Liver (tissue), 10 donors: ENCODE results near the gene RUNDC3A. TPM values are rescaled to one million over a fixed set of nuclear protein-coding genes. Genes with fewer than 3 reads are reported as not detected.

Experiments used
- DNase-seq: peaks from one replicate; pipeline ENCODE4 v3.0.0-alpha.2; 2017; ENCODE audit warnings: low spot score
- H3K27ac ChIP-seq, 2 donors: one replicate each; pipeline ENCODE4 v1.7.0; 2013; ENCODE audit warnings: inconsistent platforms in 2 of 2, low read length in 2 of 2, control low read depth in 1 of 2, low read depth in 1 of 2, mild to moderate bottlenecking in 1 of 2
- H3K27me3 ChIP-seq, 4 donors: one replicate each; pipeline versions ENCODE4 v1.6.1 to v1.7.0; 2013; ENCODE audit warnings: low read length in 3 of 4, inconsistent platforms in 1 of 4, mild to moderate bottlenecking in 1 of 4, moderate library complexity in 1 of 4; ENCODE audit not compliant: control insufficient read depth in 4 of 4, insufficient read depth in 4 of 4
- H3K36me3 ChIP-seq, 4 donors: one replicate each; pipeline versions ENCODE4 v1.6.1 to v1.7.0; 2013; ENCODE audit warnings: low read length in 3 of 4, mild to moderate bottlenecking in 3 of 4, low read depth in 1 of 4, moderate library complexity in 1 of 4; ENCODE audit not compliant: control insufficient read depth in 4 of 4, insufficient read depth in 3 of 4
- H3K4me1 ChIP-seq, 4 donors: one replicate each; pipeline versions ENCODE4 v1.6.1 to v1.7.0; 2013; ENCODE audit warnings: low read length in 3 of 4, mild to moderate bottlenecking in 3 of 4, moderate library complexity in 1 of 4; ENCODE audit not compliant: control insufficient read depth in 4 of 4, insufficient read depth in 4 of 4
- H3K4me3 ChIP-seq, 3 donors: one replicate each; pipeline versions ENCODE4 v1.6.1 to v1.7.0; 2013; ENCODE audit warnings: low read length in 3 of 3, control low read depth in 1 of 3, low read depth in 1 of 3, mild to moderate bottlenecking in 1 of 3
- H3K9ac ChIP-seq, 2 donors: one replicate each; pipeline ENCODE4 v1.7.0; 2013; ENCODE audit warnings: low read length in 2 of 2, mild to moderate bottlenecking in 2 of 2, moderate library complexity in 2 of 2, control low read depth in 1 of 2, low read depth in 1 of 2
- H3K9me3 ChIP-seq, 4 donors: one replicate each; pipeline versions ENCODE4 v1.6.1 to v1.7.0; 2013; ENCODE audit warnings: low read length in 3 of 4; ENCODE audit not compliant: control insufficient read depth in 4 of 4
- FOXA1 ChIP-seq: IDR thresholded peaks from 2 replicates; pipeline ENCODE4 v1.6.1; 2016; ENCODE audit warnings: antibody characterized with exemption
- GABPA ChIP-seq, 2 donors: IDR thresholded peaks in 1 of 2; conservative IDR thresholded peaks in 1 of 2; 2 replicates each; pipeline ENCODE4 v1.6.1; 2016; ENCODE audit warnings: antibody characterized with exemption in 2 of 2, mild to moderate bottlenecking in 1 of 2, moderate library complexity in 1 of 2
- HNF4A ChIP-seq, 2 donors: conservative IDR thresholded peaks; 2 replicates each; pipeline ENCODE4 v1.6.1; 2016; ENCODE audit warnings: antibody characterized with exemption in 2 of 2, mild to moderate bottlenecking in 2 of 2
- HNF4G ChIP-seq: IDR thresholded peaks from 2 replicates; pipeline ENCODE4 v1.6.1; 2016; ENCODE audit warnings: antibody characterized with exemption
- JUND ChIP-seq, 2 donors: IDR thresholded peaks; 2 replicates each; pipeline ENCODE4 v1.6.1; 2016; ENCODE audit warnings: antibody characterized with exemption in 2 of 2
- NR2F2 ChIP-seq: IDR thresholded peaks from 2 replicates; pipeline ENCODE4 v1.6.1; 2016; ENCODE audit warnings: antibody characterized with exemption
- RXRA ChIP-seq, 2 donors: IDR thresholded peaks; 2 replicates each; pipeline ENCODE4 v1.6.1; 2017 to 2018; ENCODE audit warnings: antibody characterized with exemption in 2 of 2, mild to moderate bottlenecking in 1 of 2
- SP1 ChIP-seq: IDR thresholded peaks from 2 replicates; pipeline ENCODE4 v1.6.1; 2018; ENCODE audit warnings: antibody characterized with exemption, mild to moderate bottlenecking
- WGBS: extraction: QIAGEN DNeasy Blood & Tissue Kit; methylation state at CpG from one replicate; pipeline ENCODE4 v1.1.7; 2013; 5-methylcytosine and 5-hydroxymethylcytosine counted together
- polyA plus RNA-seq, 2 donors: library from polyadenylated mRNA; stranded (reverse) in 1 of 2; unstranded in 1 of 2; fragments of 200-250 nt in 1 of 2; fragments of >200 nt in 1 of 2; fragmentation: Nextera tagmentation in 1 of 2; extraction: Ambion mirVana in 1 of 2; gene quantifications; one replicate each; pipeline versions ENCODE4 v1.2.1 to v1.2.3, GENCODE V29; 2013 to 2015
- small RNA-seq: library from RNA; depleted of rRNA; stranded (forward); fragments of <200 nt; gene quantifications from one replicate; pipeline ENCODE3, GENCODE V24; 2014
- total RNA-seq, 2 donors: library from RNA; depleted of rRNA; stranded (reverse); fragments of >200 nt; gene quantifications; one replicate each; pipeline ENCODE4 v1.2.3, GENCODE V29; 2014
- TF ChIP-seq, protein P1 (sequence below): fragments of 150-350 bp; IDR thresholded peaks from 2 replicates; pipeline ENCODE4 v1.5.1; 2017; ENCODE audit warnings: improper control_type of control experiment, low read depth, low read length; ENCODE audit not compliant: missing input control
- TF ChIP-seq, protein P2 (sequence below): IDR thresholded peaks from 2 replicates; pipeline ENCODE4 v1.6.1; 2016; ENCODE audit warnings: antibody characterized with exemption
- TF ChIP-seq, protein P3 (sequence below): IDR thresholded peaks from 2 replicates; pipeline ENCODE4 v1.6.1; 2016; ENCODE audit warnings: antibody characterized with exemption
- TF ChIP-seq, protein P4 (sequence below): IDR thresholded peaks from 2 replicates; pipeline ENCODE4 v1.6.1; 2016; ENCODE audit warnings: antibody characterized with exemption
- donor health status: healthy.
- donor health status: healthy.
- donor health status: healthy.
- donor health status: healthy.
- donor health status: healthy.

The RUNDC3A gene
- total and polyA plus RNA-seq, 4 donors = 0.05 to 17.0 (median 0.06) TPM; not detected in 1

DNA sequence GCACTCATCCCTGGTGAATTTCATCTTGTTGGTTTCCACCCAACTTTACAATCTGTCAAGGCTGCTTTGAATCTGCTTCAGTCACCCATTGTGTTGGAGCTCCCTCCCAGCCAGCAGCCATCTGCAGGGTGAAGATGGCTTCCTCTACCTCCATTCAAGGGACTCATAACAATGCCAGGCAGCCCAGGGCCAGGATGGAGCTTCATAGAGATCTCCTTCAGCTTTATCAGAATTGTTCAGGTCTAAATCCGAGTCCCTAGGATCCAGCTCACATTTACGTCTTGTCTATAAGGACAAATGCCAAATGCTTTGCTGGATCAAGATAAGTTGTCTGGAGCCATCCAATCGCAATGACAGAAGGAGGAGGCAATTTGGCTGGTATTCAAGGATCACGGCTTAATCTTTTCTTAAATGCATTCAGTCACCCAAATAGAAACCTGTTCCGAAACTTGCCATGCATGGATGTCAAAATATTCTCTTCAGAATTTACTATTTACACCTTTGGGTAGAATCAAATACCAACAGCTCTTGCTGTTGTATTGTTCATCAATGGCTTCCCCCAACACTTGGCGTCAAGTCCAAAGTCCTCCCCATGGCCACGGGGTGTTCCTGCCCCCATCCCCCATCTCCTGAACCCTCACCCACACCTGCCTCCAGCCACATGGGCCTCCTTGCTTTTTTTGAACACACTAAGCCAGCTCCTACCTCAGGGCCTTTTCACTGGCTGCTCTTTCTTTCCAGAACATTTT, 59.0 kb downstream of the RUNDC3A start:
- peaks cover 6 to 12% (median 7%) of the 10 kb centered on the region in 4 donors for H3K4me1 ChIP-seq
- H3K27me3 ChIP-seq = no peaks in the 10 kb centered on the region
- no peak overlapping the region for H3K27ac ChIP-seq
- DNase-seq = no peak
- no peak overlapping the region for H3K4me3 ChIP-seq
- H3K9ac ChIP-seq = no peak overlapping the region
- H3K36me3 ChIP-seq = no peaks in the 10 kb centered on the region
- TF ChIP-seq GABPA (IDR thresholded peaks at IDR 0.05 in 1 of 2, conservative IDR thresholded peaks at IDR 0.05 in 1 of 2) = no peak
- TF ChIP-seq, protein P1, sequence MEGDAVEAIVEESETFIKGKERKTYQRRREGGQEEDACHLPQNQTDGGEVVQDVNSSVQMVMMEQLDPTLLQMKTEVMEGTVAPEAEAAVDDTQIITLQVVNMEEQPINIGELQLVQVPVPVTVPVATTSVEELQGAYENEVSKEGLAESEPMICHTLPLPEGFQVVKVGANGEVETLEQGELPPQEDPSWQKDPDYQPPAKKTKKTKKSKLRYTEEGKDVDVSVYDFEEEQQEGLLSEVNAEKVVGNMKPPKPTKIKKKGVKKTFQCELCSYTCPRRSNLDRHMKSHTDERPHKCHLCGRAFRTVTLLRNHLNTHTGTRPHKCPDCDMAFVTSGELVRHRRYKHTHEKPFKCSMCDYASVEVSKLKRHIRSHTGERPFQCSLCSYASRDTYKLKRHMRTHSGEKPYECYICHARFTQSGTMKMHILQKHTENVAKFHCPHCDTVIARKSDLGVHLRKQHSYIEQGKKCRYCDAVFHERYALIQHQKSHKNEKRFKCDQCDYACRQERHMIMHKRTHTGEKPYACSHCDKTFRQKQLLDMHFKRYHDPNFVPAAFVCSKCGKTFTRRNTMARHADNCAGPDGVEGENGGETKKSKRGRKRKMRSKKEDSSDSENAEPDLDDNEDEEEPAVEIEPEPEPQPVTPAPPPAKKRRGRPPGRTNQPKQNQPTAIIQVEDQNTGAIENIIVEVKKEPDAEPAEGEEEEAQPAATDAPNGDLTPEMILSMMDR = no peak
- TF ChIP-seq HNF4A (conservative IDR thresholded peaks at IDR 0.05) = no peak
- TF ChIP-seq RXRA (IDR thresholded peaks at IDR 0.05) = no peak
- no peak for TF ChIP-seq JUND (IDR thresholded peaks at IDR 0.05)
- TF ChIP-seq, protein P2, sequence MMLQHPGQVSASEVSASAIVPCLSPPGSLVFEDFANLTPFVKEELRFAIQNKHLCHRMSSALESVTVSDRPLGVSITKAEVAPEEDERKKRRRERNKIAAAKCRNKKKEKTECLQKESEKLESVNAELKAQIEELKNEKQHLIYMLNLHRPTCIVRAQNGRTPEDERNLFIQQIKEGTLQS = no peak
- TF ChIP-seq SP1 = no peak
- TF ChIP-seq HNF4G = no peak
- no peak for TF ChIP-seq NR2F2
- TF ChIP-seq, protein P3, sequence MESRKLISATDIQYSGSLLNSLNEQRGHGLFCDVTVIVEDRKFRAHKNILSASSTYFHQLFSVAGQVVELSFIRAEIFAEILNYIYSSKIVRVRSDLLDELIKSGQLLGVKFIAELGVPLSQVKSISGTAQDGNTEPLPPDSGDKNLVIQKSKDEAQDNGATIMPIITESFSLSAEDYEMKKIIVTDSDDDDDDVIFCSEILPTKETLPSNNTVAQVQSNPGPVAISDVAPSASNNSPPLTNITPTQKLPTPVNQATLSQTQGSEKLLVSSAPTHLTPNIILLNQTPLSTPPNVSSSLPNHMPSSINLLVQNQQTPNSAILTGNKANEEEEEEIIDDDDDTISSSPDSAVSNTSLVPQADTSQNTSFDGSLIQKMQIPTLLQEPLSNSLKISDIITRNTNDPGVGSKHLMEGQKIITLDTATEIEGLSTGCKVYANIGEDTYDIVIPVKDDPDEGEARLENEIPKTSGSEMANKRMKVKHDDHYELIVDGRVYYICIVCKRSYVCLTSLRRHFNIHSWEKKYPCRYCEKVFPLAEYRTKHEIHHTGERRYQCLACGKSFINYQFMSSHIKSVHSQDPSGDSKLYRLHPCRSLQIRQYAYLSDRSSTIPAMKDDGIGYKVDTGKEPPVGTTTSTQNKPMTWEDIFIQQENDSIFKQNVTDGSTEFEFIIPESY = no peak
- TF ChIP-seq, protein P4, sequence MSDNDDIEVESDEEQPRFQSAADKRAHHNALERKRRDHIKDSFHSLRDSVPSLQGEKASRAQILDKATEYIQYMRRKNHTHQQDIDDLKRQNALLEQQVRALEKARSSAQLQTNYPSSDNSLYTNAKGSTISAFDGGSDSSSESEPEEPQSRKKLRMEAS = no peak
- no peak for TF ChIP-seq FOXA1
- H3K9me3 ChIP-seq = no peaks in the 10 kb centered on the region
- 72% methylated on average over 7 of the region's 7 CpGs for WGBS

Small RNA genes lying within 50 kb of the gene (small RNA-seq; reads per million reads assigned to genes)
- not detected for gene RF00012
- not detected for gene RN7SL507P
- not detected for gene RNU6-453P

Other genes with a start within 250 kb of the RUNDC3A start
- 10 to 100 TPM; 12.1 to 13.6 TPM for gene LSM12, start 241.9 kb upstream of the RUNDC3A start, total RNA-seq
- 10 to 100 TPM; 16.7 to 31.9 TPM for gene LSM12, start 241.9 kb upstream of the RUNDC3A start, polyA plus RNA-seq
- gene G6PC3, start 237.9 kb upstream of the RUNDC3A start, total RNA-seq = 1 to 10 TPM; 6.7 to 7.8 TPM
- 10 to 100 TPM in 1 of 2 donors, 1 to 10 TPM in 1; 8.7 to 15.1 TPM for gene G6PC3, start 237.9 kb upstream of the RUNDC3A start, polyA plus RNA-seq
- 10 to 100 TPM; 18.2 to 20.3 TPM for gene HDAC5, start 185.0 kb upstream of the RUNDC3A start, total RNA-seq
- 10 to 100 TPM in 1 of 2 donors, 1 to 10 TPM in 1; 5.8 to 10.7 TPM for gene HDAC5, start 185.0 kb upstream of the RUNDC3A start, polyA plus RNA-seq
- gene HROB, start 166.7 kb upstream of the RUNDC3A start, total RNA-seq = 1 to 10 TPM in 1 of 2 donors, under 1 TPM in 1; 0.08 to 1.9 TPM
- under 1 TPM; 0.29 to 0.32 TPM for gene HROB, start 166.7 kb upstream of the RUNDC3A start, polyA plus RNA-seq
- gene ASB16, start 137.9 kb upstream of the RUNDC3A start, total RNA-seq = under 1 TPM in 1 of 2 donors, not detected in 1; 0.37 TPM
- under 1 TPM; 0.02 to 0.08 TPM for gene ASB16, start 137.9 kb upstream of the RUNDC3A start, polyA plus RNA-seq
- 10 to 100 TPM; 12.2 to 14.7 TPM for gene TMUB2, start 121.6 kb upstream of the RUNDC3A start, total RNA-seq
- gene TMUB2, start 121.6 kb upstream of the RUNDC3A start, polyA plus RNA-seq = 10 to 100 TPM; 13.3 to 18.8 TPM
- 10 to 100 TPM; 13.8 to 20.9 TPM for gene ATXN7L3, start 108.7 kb upstream of the RUNDC3A start, total RNA-seq
- gene ATXN7L3, start 108.7 kb upstream of the RUNDC3A start, polyA plus RNA-seq = 10 to 100 TPM in 1 of 2 donors, 1 to 10 TPM in 1; 5.1 to 15.7 TPM
- gene UBTF, start 88.9 kb upstream of the RUNDC3A start, total RNA-seq = 10 to 100 TPM; 27.2 to 39.6 TPM
- gene UBTF, start 88.9 kb upstream of the RUNDC3A start, polyA plus RNA-seq = 10 to 100 TPM; 12.5 to 20.6 TPM
- 1,000 to 10,000 TPM in 1 of 2 donors, not detected in 1; 1,478 TPM for gene SLC4A1, start 40.5 kb upstream of the RUNDC3A start, total RNA-seq
- gene SLC4A1, start 40.5 kb upstream of the RUNDC3A start, polyA plus RNA-seq = under 1 TPM in 1 of 2 donors, not detected in 1; 0.14 TPM
- 100 to 1,000 TPM in 1 of 2 donors, 10 to 100 TPM in 1; 62.0 to 395 TPM for gene SLC25A39, start 16.2 kb downstream of the RUNDC3A start, total RNA-seq
- gene SLC25A39, start 16.2 kb downstream of the RUNDC3A start, polyA plus RNA-seq = 10 to 100 TPM; 70.5 to 97.2 TPM
- gene GRN, start 36.7 kb downstream of the RUNDC3A start, total RNA-seq = 100 to 1,000 TPM in 1 of 2 donors, 10 to 100 TPM in 1; 90.9 to 166 TPM
- gene GRN, start 36.7 kb downstream of the RUNDC3A start, polyA plus RNA-seq = 100 to 1,000 TPM; 127 to 139 TPM
- gene FAM171A2, start 55.3 kb downstream of the RUNDC3A start, total RNA-seq = 1 to 10 TPM in 1 of 2 donors, under 1 TPM in 1; 0.08 to 1.1 TPM
- gene FAM171A2, start 55.3 kb downstream of the RUNDC3A start, polyA plus RNA-seq = under 1 TPM in 1 of 2 donors, not detected in 1; 0.18 TPM
- 10 to 100 TPM in 1 of 2 donors, under 1 TPM in 1; 0.25 to 23.8 TPM for gene ITGA2B, start 81.0 kb downstream of the RUNDC3A start, total RNA-seq
- under 1 TPM; 0.22 to 0.38 TPM for gene ITGA2B, start 81.0 kb downstream of the RUNDC3A start, polyA plus RNA-seq
- 10 to 100 TPM in 1 of 2 donors, 1 to 10 TPM in 1; 8.4 to 21.8 TPM for gene GPATCH8, start 194.8 kb downstream of the RUNDC3A start, total RNA-seq
- 10 to 100 TPM in 1 of 2 donors, 1 to 10 TPM in 1; 4.2 to 11.4 TPM for gene GPATCH8, start 194.8 kb downstream of the RUNDC3A start, polyA plus RNA-seq
- gene FZD2, start 248.9 kb downstream of the RUNDC3A start, total RNA-seq = under 1 TPM; 0.42 to 0.61 TPM
- gene FZD2, start 248.9 kb downstream of the RUNDC3A start, polyA plus RNA-seq = under 1 TPM in 1 of 2 donors, not detected in 1; 0.37 TPM